Neuronal stem cell (in vitro differentiated cells): ENCODE data around the gene GABBR2.

Source experiments
- DNase-seq: peaks from one replicate; pipeline ENCODE4 v3.0.0-alpha.2; 2013; ENCODE audit warnings: low spot score
- H2AFZ ChIP-seq: one replicate; pipeline ENCODE4 v1.6.1; 2013; ENCODE audit warnings: mild to moderate bottlenecking, low read length, inconsistent platforms
- H2AK5ac ChIP-seq: 2 replicates; pipeline ENCODE4 v1.6.1; 2013; ENCODE audit warnings: low read depth, mild to moderate bottlenecking, inconsistent platforms, low read length, moderate library complexity, mixed read lengths
- H2BK120ac ChIP-seq: 2 replicates; pipeline ENCODE4 v1.6.1; 2013; ENCODE audit warnings: low read depth, mild to moderate bottlenecking, inconsistent platforms, low read length, moderate library complexity, mixed read lengths
- H2BK12ac ChIP-seq: one replicate; pipeline ENCODE4 v1.6.1; 2013; ENCODE audit warnings: low read length, inconsistent platforms
- H2BK15ac ChIP-seq: 2 replicates; pipeline ENCODE4 v1.6.1; 2013; ENCODE audit warnings: mild to moderate bottlenecking, low read length, inconsistent platforms, mixed read lengths
- H2BK5ac ChIP-seq: one replicate; pipeline ENCODE4 v1.6.1; 2013; ENCODE audit warnings: inconsistent platforms, mild to moderate bottlenecking, low read length, moderate library complexity
- H3K14ac ChIP-seq: one replicate; pipeline ENCODE4 v1.6.1; 2013; ENCODE audit warnings: low read length, inconsistent platforms
- H3K18ac ChIP-seq: 2 replicates; pipeline ENCODE4 v1.6.1; 2013; ENCODE audit warnings: low read length, inconsistent platforms
- H3K23ac ChIP-seq: 2 replicates; pipeline ENCODE4 v1.6.1; 2013; ENCODE audit warnings: low read depth, mild to moderate bottlenecking, mixed read lengths, low read length, inconsistent platforms; ENCODE audit not compliant: poor library complexity
- H3K27ac ChIP-seq: replicated peaks from 3 replicates; pipeline ENCODE4 v1.5.1; 2013; ENCODE audit warnings: low read length, inconsistent platforms
- H3K27me3 ChIP-seq, 3 experiments: 2 replicates each; pipeline ENCODE4 v1.6.1; 2013; ENCODE audit warnings: low read length in 3 of 3, mild to moderate bottlenecking in 2 of 3, inconsistent platforms in 1 of 3, low read depth in 1 of 3, mixed read lengths in 1 of 3, moderate library complexity in 1 of 3; ENCODE audit not compliant: control insufficient read depth in 3 of 3, insufficient read depth in 3 of 3
- H3K36me3 ChIP-seq, 2 donors: replicated peaks in 1 of 2; 2 replicates each; pipeline ENCODE4 v1.6.1; 2013; ENCODE audit warnings: low read length in 2 of 2; ENCODE audit not compliant: control insufficient read depth in 2 of 2, insufficient read depth in 2 of 2
- H3K4ac ChIP-seq: 2 replicates; pipeline ENCODE4 v1.6.1; 2013; ENCODE audit warnings: inconsistent platforms, mild to moderate bottlenecking, low read length, moderate library complexity
- H3K4me1 ChIP-seq, 2 donors: 1 replicate in 1 of 2; 2 replicates in 1 of 2; pipeline ENCODE4 v1.6.1; 2013; ENCODE audit warnings: low read length in 2 of 2, low read depth in 1 of 2; ENCODE audit not compliant: control insufficient read depth in 2 of 2, insufficient read depth in 1 of 2
- H3K4me2 ChIP-seq: one replicate; pipeline ENCODE4 v1.6.1; 2013; ENCODE audit warnings: mild to moderate bottlenecking, low read length, inconsistent platforms; ENCODE audit not compliant: insufficient read depth, poor library complexity, severe bottlenecking
- H3K4me3 ChIP-seq, 2 donors: 2 replicates each; pipeline ENCODE4 v1.5.1; 2013; ENCODE audit warnings: low read length in 2 of 2, mild to moderate bottlenecking in 2 of 2, inconsistent platforms in 1 of 2, moderate library complexity in 1 of 2
- H3K79me1 ChIP-seq: one replicate; pipeline ENCODE4 v1.6.1; 2013; ENCODE audit warnings: low read depth, mild to moderate bottlenecking, inconsistent platforms, low read length, moderate library complexity
- H3K9ac ChIP-seq: one replicate; pipeline ENCODE4 v1.6.1; 2013; ENCODE audit warnings: mild to moderate bottlenecking, low read depth, low read length, inconsistent platforms; ENCODE audit not compliant: poor library complexity
- H3K9me3 ChIP-seq, 2 donors: replicated peaks in 1 of 2; 2 replicates each; pipeline versions ENCODE3 to v1.6.1; 2013; ENCODE audit warnings: low read length in 2 of 2, mild to moderate bottlenecking in 2 of 2, inconsistent platforms in 1 of 2, low read depth in 1 of 2, mixed read lengths in 1 of 2, moderate library complexity in 1 of 2; ENCODE audit not compliant: control insufficient read depth in 2 of 2, insufficient read depth in 1 of 2
- H4K8ac ChIP-seq: one replicate; pipeline ENCODE4 v1.6.1; 2013; ENCODE audit warnings: low read depth, mild to moderate bottlenecking, inconsistent platforms, low read length, moderate library complexity
- H4K91ac ChIP-seq: one replicate; pipeline ENCODE4 v1.6.1; 2013; ENCODE audit warnings: low read length, low read depth, mild to moderate bottlenecking, inconsistent platforms; ENCODE audit not compliant: poor library complexity
- WGBS, 2 donors: extraction: QIAGEN DNeasy Blood & Tissue Kit; methylation state at CpG; one replicate each; pipeline ENCODE4 v1.1.7; 2013; ENCODE audit warnings: missing lambda C conversion rate in 2 of 2, mixed read lengths in 1 of 2; ENCODE audit not compliant: insufficient read length in 2 of 2, insufficient replicate concordance in 1 of 2; ENCODE audit errors: extremely low coverage in 2 of 2; 5-methylcytosine and 5-hydroxymethylcytosine counted together

GABBR2 gene

GRCh38 chr9:98701576-98701975 is 7.2 kb downstream of the GABBR2 start:
- Histone ChIP-seq H3K18ac (no peak overlapping the region), H4K8ac (no peak overlapping the region), H3K4me2 (no peak overlapping the region), H3K14ac (no peak overlapping the region), H3K9me3 (no peaks in the 10 kb centered on the region), H2AFZ (no peak overlapping the region), H2AK5ac (no peak overlapping the region), H2BK15ac (no peak overlapping the region), H2BK12ac (no peak overlapping the region), H4K91ac (no peak overlapping the region), H2BK120ac (no peak overlapping the region), H3K27ac (no peak overlapping the region), H3K36me3 (no peaks in the 10 kb centered on the region), H3K23ac (no peak overlapping the region), H2BK5ac (no peak overlapping the region), H3K4me1 (no peaks in the 10 kb centered on the region), H3K4me3 (no peak overlapping the region), H3K27me3 (peaks cover 4 to 57% (median 10%) of the 10 kb centered on the region in 3 experiments), H3K4ac (no peak overlapping the region), H3K79me1 (no peaks in the 10 kb centered on the region), H3K9ac (no peak overlapping the region)
- no peak for DNase-seq
- WGBS, 2 donors: no CpG with 5 or more reads among the region's 7 CpGs

- no CpG with 5 or more reads among the region's 4 CpGs for whole genome bisulfite sequencing, 2 donors
- H3K27me3 ChIP-seq: peaks cover 0 to 54% (median 3%) of the 10 kb centered on the region in 3 experiments
Observed at GRCh38 chr9:98700801-98701200, 7.9 kb downstream of the GABBR2 start.

GRCh38 chr9:98698856-98699255 is 9.9 kb downstream of the GABBR2 start:
- Histone ChIP-seq H3K18ac (no peak overlapping the region), H3K4me2 (no peak overlapping the region), H4K8ac (no peak overlapping the region), H2BK5ac (no peak overlapping the region), H3K36me3 (no peaks in the 10 kb centered on the region), H2BK12ac (no peak overlapping the region), H3K14ac (no peak overlapping the region), H3K4ac (no peak overlapping the region), H2BK120ac (no peak overlapping the region), H3K79me1 (no peaks in the 10 kb centered on the region), H3K27ac (no peak overlapping the region), H3K27me3 (peaks cover 0 to 50% (median 0%) of the 10 kb centered on the region in 3 experiments), H3K23ac (no peak overlapping the region), H4K91ac (no peak overlapping the region), H2BK15ac (no peak overlapping the region), H3K4me3 (no peak overlapping the region), H3K9me3 (no peaks in the 10 kb centered on the region), H2AK5ac (no peak overlapping the region), H3K4me1 (no peaks in the 10 kb centered on the region), H3K9ac (no peak overlapping the region), H2AFZ (no peak overlapping the region)
- DNase-seq: no peak
- WGBS, 2 donors: no CpG with 5 or more reads among the region's 6 CpGs

More at GRCh38 chr9:98700801-98701200, 7.9 kb downstream of the GABBR2 start:
- no peak for DNase-seq
- Histone ChIP-seq H3K18ac (no peak overlapping the region), H4K8ac (no peak overlapping the region), H3K4me2 (no peak overlapping the region), H3K4ac (no peak overlapping the region), H3K14ac (no peak overlapping the region), H3K36me3 (no peaks in the 10 kb centered on the region), H2BK15ac (no peak overlapping the region), H2BK12ac (no peak overlapping the region), H2BK120ac (no peak overlapping the region), H3K4me3 (no peak overlapping the region), H2AFZ (no peak overlapping the region), H3K4me1 (no peaks in the 10 kb centered on the region), H3K79me1 (no peaks in the 10 kb centered on the region), H2AK5ac (no peak overlapping the region), H4K91ac (no peak overlapping the region), H3K23ac (no peak overlapping the region), H2BK5ac (no peak overlapping the region), H3K27ac (no peak overlapping the region), H3K9ac (no peak overlapping the region), H3K9me3 (no peaks in the 10 kb centered on the region)

GRCh38 chr9:98694943-98695342 is 13.8 kb downstream of the GABBR2 start:
- Histone ChIP-seq H3K14ac (no peak overlapping the region), H3K23ac (no peak overlapping the region), H3K27me3 (peaks cover 0 to 33% (median 0%) of the 10 kb centered on the region in 3 experiments), H3K4ac (no peak overlapping the region), H2AK5ac (no peak overlapping the region), H3K79me1 (no peaks in the 10 kb centered on the region), H2BK15ac (no peak overlapping the region), H2BK5ac (no peak overlapping the region), H3K27ac (no peak overlapping the region), H2AFZ (no peak overlapping the region), H3K18ac (no peak overlapping the region), H4K91ac (no peak overlapping the region), H3K9me3 (no peaks in the 10 kb centered on the region), H4K8ac (no peak overlapping the region), H3K4me2 (no peak overlapping the region), H2BK12ac (no peak overlapping the region), H3K4me1 (no peaks in the 10 kb centered on the region), H3K9ac (no peak overlapping the region), H2BK120ac (no peak overlapping the region), H3K4me3 (no peak overlapping the region), H3K36me3 (no peaks in the 10 kb centered on the region)
- no peak for DNase-seq
- no CpG with 5 or more reads among the region's 2 CpGs for WGBS, 2 donors
